HG03457 (cell line): ENCODE measurements around the gene RB1.
"Not testable (repeated sequence)": the region's sequence is repeated elsewhere in the genome, so short reads cannot be mapped to it uniquely, and the experiment has no call there.

Source experiments
- ATAC-seq: cut with Tn5 transposase; IDR thresholded peaks from one replicate; pipeline ENCODE4 v1.9.1; 2021; ENCODE audit warnings: moderate number of reproducible peaks; ENCODE audit not compliant: unreplicated experiment

The RB1 gene

DNA sequence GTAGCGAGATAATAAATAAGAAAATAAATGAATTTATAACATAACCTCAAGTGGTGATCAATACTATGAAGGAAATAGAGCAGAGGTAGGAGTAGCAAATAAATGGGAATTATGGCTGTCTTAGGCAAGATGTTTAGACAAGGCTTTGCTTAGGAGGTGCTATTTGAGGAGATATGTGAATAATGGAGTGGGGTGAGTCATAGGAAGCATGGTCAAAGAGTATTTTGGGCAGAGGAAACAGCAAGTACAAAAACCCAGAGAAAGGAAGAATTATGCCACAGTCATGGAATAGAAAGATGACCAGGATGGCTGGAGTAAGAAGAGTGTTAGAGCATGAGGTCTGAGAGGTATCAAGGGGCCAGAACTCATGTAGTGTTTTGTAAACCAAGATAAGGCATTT, 142.9 kb downstream of the RB1 start:
- no peak for ATAC-seq

DNA sequence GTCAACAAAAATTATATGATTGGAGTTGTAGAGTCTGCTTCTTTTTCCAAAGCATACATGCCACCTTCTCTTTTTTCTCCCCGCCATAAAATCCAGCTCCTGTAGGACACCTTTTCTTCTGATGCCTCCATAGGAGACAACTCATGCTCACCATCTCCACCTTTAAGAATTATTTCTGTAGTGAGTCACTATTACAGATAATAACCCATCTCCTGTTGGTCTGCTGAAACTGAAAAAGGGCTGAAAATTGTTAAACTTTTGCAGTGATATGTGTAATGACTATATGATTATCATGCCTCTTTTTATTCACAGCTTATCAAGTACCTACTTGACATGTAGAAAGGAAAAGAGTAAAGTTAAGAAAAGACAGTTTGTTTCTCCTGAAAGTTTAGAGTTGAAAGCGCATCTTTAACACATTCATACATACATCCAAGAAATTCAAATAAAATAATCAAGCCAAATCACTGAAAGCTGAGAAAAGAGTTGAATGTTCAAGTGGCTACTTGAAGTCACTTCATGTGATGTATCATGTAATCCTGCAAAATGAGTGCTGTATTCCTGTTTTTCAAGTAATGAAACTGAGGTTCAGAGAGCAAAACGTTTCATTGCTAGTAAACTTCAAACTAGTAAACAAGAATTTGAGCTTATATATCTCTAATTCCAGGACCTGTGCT, 144.9 kb downstream of the RB1 start:
- no peak for ATAC-seq

DNA sequence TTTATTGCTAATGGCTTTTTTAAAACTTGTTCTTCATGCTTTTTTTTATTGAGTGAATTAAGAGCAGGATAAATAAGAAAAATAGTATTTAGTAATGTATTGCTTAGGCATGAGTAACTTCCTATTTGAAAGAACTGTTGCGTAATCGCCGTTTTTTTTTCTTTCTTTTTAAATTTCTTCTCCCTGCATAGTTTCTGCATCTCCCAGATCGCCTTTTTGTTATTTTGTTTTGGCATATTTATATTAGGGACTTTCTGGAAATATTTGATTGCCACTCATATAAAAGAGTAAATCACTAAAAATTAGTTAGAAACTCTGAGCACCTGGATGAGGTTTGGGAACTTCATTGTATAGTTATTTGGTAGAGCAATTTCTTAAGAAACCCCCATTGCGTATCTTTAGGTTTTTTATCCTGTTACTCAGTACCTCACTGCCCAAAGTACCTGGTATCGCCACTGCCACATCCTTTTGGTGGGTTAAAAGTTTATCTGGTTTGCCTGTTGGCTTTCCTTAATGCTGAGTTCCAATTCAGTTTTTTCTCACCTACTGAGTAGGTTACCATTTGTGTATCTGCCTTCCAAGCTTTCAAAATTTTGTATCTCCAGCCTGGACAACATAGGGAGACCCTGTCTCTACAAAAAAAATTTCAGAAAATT, 145.5 kb downstream of the RB1 start:
- ATAC-seq: no peak

DNA sequence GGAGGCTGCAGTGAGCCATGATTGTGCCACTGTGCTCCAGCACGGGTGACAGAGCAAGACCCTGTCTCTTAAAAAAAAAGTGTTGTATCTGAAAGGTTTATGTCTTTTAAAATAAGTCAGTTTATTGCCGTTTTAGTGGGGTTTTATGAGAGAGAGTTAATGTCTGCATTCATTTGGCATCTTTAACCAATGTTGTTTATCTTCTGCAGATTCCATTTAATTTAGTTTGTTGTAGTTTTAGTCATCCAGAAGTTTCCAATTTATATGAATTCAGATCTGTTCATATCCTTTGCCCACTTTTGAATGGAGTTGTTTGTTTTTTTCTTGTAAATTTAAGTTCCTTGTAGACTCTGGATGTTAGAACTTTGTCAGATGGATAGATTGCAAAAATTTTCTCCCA, 146.1 kb downstream of the RB1 start:
- no peak for ATAC-seq

DNA sequence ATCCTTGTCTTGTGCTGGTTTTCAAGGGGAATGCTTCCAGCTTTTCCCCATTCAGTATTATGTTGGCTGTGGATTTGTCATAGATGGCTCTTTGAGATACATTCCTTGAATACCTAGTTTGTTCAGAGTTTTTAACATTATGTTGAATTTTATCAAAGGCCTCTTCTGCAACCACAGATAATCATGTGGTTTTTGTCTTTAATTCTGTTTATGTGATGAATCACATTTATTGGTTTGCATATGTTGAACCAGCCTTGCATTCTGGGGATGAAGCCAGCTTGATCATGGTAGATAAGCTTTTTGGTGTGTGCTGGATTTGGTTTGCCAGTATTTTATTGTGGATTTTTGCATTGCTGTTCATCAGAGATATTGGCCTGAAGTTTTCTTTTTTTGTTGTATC, 147.6 kb downstream of the RB1 start:
- not testable (repeated sequence) for ATAC-seq

DNA sequence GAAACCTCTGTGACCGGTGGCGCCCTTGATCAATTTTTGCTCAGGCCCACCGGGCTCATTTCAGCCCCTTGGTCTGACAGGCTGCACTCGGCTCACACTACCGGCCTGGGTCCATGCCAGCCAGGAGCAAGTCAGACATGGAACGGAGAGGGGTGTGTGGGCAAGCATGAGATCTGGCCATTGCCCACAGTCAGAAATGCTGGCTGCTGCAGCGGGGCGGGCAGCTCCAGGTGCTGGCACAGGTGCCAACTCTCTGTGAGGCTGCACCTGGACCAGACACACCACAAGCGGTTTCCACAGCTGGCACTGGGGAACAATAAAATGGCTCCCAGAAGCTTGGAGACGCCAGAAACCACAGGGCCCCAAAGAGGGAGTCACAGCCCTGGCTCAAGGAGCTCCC, 153.0 kb downstream of the RB1 start:
- ATAC-seq: no peak

DNA sequence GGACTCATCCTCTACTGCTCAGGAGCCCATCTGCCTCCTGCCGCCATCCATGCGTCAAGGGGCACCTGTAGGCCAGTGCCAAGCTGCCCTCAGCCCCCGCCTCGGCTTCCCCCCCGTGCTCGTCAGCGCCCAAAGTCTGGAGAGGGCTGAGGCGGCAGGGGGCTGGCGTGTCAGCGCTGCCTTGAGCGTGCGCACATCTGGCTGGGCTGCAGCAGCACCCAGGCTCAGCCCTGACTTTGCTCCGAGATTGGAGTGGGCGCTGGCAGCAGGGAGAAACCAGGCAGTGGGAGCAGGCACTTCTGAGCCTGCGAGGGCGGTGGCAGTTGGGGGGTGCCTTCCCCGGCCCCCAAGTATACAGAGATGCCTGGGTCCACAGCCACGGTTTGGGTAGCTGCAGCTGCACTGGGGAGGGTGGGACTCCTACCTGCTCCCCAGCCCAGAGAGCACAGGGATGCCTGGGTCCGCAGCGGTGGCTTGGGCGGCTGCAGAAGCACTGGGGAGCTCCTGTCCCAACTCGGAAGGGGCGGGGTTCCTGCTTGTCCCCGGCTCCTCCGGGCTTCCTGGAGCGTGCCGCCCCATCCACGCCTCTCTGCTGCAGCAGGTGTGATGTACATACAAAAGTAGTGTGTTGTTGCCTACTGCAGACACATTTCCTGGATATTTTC, 154.2 kb downstream of the RB1 start:
- ATAC-seq: no peak

DNA sequence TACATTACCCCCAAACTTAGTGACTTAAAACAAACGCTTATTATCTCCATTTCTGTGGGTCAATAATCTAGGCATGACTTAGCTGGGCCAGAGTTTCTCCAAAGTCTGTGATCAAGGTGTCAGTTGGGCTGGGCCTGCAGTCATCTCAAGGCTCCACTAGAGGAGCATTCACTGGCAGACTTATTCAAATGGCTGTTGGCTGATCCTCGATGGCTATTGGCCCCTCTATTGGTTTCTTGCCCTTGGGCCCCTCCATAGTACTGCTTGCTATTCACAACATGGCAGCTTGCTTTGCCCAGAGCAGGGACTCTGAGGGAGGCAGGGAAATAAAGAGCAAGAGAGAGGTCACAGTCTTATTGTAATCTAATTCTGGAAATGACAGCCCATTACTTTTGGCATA, 171.7 kb downstream of the RB1 start:
- ATAC-seq: no peak

DNA sequence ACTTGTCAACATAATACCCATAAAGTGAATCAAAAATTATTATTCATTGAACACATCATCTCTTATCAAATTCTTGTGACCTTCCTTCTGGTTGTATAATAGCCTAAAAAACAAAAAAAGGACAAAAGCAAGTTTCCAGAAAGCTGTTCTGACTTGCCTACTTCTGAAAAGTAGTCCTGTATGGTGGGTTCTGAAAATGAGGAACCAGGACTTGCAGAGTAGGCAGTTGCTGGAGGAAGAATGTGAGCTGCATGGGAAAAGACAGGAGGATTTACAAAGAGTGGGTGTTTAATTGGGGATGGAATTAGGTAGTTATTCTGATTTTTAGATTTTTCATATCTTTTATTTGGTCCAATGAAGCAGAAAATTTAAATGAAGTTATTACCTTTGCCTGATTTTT, 172.7 kb downstream of the RB1 start:
- no peak for ATAC-seq

DNA sequence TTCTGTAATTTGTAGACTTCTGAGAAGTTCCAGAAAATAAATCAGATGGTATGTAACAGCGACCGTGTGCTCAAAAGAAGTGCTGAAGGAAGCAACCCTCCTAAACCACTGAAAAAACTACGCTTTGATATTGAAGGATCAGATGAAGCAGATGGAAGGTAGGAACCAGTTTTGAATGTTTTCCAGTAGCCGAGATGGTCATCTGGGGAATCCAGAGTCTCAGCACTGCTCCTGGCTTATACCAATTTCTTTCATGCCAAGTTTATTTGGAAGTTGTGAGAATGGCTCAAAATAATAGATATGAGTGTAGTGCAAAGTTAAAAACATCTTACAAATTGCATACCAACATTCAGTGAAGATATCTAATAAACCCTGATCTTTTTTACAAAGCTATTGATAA, 173.1 kb downstream of the RB1 start:
- no peak for ATAC-seq

DNA sequence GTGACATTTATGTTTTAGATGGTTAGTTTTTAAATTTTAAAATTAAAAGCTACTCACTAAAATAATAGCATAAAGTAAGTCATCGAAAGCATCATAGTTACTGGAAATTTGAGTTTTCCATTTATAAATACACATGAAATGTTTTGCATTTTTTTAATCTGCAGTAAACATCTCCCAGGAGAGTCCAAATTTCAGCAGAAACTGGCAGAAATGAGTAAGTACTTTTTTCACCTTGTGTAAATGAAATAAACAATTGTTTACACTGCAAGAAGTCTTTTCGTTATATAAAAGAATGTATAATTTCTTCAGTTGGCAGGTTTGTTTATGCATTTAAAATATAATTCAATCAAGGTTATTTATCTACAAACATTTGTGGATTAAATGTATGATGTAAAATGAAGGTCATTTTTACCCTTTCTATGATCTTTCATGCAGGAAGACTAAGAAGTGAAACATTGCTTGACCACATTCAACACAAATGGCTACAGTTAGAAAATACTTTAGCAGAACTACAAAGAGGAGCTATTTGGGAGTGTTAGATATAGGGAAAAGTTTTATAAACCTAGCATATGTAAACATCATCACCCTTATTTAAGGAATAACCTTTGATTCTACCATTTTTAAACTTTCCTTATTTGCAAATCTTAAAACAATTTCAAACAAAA, 173.8 kb downstream of the RB1 start:
- no peak for ATAC-seq

DNA sequence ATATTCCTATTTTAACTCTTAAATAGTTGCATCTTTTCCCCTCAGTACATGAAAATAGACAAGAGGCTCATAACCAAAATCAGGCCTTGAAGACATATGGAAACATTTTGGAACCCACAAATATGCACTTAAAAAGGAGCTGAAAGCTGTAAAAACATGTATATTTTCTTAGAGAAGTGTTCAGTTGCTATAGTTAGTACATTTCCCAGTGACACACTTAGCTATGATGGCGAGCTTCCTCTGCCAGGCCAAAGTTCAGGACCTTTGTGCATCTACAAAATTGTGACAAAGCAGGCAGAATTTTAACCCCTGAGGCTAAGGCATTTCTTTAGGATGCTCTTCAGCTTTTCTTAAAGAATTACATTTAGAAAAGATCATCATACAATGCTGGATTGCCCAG, 174.8 kb downstream of the RB1 start:
- ATAC-seq: no peak

DNA sequence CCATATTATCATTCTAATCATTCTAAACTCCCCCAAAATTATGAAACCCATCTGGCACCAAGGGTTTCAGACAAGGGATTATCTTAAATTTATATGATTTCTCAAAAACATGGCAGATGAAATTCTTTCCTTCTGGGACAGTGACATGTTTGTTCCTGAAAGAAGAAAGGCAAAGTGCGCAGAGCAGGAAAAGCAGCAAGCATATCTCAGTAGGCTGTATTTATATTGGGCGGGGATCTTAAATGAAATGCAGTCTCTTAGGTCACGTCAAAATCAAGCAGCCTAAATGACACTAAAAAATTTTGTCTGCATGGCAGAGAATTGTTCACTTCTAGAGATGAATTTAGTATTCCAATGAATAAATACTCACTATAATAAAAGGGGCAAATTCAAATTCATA, 180.0 kb downstream of the RB1 start:
- ATAC-seq: no peak

DNA sequence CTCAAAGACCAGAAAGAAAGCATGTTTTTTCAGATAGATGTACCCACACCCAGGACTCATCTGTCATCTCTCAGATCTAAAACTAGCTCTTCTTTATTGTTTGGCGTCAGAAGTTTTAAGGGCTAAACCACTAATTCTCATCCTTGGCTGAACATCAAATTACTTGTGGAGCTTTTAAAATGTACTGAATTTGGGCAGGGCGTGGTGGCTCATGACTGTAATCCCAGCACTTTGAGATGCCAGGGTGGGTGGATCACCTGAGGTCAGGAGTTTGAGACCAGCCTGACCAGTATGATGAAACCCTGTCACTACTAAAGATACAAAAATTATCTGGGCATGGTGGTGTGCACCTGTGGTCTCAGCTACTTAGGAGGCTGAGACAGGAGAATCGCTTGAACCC, 181.9 kb downstream of the RB1 start:
- ATAC-seq: no peak

DNA sequence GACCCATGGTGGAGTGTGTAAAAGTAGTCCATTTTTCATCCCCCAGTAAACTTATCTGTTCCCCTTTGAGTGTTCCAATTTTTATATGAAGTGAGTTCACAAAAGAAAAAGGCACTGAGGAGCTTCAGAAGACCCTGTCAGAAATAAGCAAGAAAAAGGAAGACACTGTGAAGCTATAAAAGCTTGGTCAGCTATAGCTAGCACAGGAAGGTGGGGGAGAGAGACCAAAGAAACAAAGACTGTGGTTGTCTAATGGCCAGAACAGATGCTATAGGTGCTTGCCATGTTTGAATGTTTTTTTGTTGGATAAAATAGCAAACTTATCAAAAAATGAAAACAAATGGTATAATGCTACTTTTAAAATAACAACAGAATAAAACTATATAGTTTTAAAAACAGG, 182.8 kb downstream of the RB1 start:
- no peak for ATAC-seq

DNA sequence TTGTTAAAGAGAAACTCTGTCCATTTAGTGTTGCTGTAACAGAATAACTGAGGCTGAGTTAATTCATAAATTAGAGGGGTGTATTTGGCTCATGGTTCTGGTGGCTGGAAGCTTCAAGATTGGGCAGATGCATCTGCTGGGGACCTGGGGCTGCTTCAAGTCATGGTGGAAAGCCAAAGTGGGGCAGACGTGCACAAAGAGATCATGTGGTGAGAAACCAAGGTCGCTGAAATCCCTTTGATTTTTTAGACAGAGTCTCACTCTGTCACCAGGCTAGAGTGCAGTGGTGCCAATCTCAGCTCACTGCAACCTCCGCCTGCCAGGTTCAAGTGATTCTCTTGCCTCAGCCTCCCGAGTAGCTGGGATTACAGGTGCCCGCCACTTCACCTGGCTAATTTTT, 183.3 kb downstream of the RB1 start:
- no peak for ATAC-seq

DNA sequence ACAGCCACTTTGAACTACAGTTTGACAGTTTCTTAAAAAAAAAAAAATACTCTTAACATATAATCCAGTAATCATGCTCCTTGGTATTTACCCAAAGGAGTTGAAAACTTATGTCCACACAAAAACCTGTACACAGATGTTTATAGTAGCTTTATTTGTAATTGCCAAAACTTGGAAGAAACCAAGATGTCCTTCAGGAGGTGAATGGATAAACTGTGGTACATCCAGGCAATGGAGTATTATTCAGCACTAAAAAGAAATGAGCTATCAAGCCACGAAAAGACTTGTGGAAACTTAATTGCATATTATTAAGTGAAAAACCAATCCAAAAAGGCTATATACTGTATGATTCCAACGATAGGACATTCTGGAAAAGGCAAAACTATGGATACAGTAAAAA, 184.4 kb downstream of the RB1 start:
- no peak for ATAC-seq

DNA sequence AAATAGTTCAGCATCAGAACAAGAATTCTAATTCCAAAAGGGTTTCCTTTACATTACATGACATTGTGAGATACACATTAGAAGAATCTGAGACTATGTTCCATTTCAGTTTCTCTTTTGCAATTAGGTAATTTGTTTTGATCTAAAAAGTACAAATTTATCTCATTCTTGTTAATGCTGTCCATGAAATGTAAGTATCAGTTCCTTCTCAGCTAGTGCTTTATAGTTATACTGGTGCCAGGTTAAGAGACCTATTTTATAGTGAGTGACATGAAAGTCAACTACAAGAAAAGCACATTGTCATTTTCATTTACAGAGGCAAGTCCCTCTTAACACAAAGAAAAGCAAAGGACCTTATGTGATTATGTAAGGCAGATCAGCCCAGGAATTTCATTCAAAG, 185.4 kb downstream of the RB1 start:
- ATAC-seq: no peak

DNA sequence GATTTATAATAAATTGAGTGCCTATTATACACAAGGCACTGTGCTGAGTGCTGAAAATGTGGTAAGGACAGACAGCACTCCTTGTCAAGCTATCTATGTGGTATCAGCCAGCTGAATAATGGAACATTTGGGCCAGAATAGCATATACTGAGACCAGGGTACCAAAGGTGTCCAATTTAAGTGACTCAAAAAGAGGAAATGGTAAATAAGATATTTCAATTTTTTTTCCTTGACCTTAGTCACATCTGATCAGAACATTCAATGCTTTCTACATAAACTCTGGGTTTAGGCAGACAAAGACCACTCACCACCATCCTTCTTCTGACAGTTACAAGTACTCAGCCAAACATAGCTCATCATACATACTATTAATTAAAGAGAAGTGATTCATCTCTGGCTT, 186.1 kb downstream of the RB1 start:
- no peak for ATAC-seq

DNA sequence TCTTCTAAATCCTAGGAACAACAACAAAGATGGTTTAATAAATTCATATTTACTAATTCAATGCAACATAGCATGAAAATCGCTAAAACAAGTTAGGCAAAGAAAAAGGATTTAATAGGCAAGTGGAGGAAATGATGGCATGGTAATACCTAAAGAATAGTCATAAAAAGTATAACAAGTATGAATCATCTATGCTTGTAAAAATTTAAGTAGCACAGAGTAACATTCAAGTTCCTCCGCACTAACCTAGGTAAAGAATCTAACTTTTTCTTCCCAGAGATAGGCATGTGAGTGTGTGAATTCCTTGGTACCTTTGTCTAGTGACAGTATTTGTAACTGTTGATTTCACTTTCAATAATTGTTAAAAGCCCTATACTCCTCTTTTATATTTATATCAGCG, 186.7 kb downstream of the RB1 start:
- no peak for ATAC-seq

DNA sequence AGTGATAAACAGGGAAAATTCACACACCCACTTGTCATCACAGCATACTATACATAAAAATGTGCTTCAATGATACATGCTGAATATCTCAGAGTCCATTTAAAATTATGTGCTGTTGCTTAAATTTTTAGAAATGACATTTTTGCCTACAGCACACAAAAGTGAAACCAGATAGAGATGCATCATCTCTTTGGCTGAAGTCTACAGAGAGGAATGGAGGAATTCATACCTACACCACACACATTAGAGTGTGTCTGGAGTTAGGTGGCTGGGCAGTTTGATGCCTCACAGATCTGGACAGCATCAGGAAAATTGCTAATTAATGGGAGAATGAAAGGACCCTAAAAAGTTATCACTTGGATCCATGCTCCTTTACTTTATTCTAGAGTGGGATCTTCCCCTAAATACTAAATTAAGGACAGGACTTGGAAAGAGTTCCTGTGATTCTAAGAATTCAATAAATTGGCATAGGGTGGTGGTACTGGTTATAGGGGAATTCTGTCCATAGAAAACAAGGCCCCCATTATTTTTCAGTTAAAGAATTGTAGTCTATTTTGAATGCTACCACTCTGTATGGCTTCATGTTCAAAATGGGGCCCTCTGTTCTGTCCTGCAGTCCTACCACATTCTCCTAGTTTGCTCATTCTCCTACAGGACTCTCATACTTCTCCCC, 188.0 kb downstream of the RB1 start:
- no peak for ATAC-seq

DNA sequence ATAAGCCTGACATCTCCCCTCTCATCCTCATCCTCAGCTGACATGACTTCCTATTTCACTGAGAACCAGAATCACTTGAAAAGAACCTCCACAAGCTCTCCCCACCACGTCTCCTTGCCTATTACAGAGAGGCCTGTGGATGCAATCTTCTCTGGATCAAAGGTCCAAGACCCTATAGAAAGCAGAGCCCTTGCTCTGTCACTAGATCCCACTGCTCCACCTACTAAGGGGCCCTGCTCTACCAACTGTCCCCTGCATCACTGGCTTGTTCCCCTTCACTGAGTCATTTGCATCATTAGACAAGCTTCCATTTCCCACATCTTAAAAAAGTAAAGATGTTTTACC, 188.5 kb downstream of the RB1 start:
- peak; percentile 32 for ATAC-seq
